ENCODE results near the gene PIP5K1B. TPM values are rescaled to one million over a fixed set of nuclear protein-coding genes. Genes with fewer than 3 reads are reported as not detected.

Gene PIP5K1B
- total RNA-seq, 4 donors from 2014 or later: 0.29 to 8.2 (median 4.1) TPM

- no peak overlapping the region for H3K27ac ChIP-seq
- H3K4me1 ChIP-seq: no peaks in the 10 kb centered on the region
- no peaks in the 10 kb centered on the region for H3K27me3 ChIP-seq
- no peaks in the 10 kb centered on the region for H3K9me3 ChIP-seq
- intact Hi-C loops (cut with DNase I; ENCODE audit: low total_unique reads): no loop called here
- H3K36me3 ChIP-seq: no peaks in the 10 kb centered on the region
- TF ChIP-seq, protein P1, sequence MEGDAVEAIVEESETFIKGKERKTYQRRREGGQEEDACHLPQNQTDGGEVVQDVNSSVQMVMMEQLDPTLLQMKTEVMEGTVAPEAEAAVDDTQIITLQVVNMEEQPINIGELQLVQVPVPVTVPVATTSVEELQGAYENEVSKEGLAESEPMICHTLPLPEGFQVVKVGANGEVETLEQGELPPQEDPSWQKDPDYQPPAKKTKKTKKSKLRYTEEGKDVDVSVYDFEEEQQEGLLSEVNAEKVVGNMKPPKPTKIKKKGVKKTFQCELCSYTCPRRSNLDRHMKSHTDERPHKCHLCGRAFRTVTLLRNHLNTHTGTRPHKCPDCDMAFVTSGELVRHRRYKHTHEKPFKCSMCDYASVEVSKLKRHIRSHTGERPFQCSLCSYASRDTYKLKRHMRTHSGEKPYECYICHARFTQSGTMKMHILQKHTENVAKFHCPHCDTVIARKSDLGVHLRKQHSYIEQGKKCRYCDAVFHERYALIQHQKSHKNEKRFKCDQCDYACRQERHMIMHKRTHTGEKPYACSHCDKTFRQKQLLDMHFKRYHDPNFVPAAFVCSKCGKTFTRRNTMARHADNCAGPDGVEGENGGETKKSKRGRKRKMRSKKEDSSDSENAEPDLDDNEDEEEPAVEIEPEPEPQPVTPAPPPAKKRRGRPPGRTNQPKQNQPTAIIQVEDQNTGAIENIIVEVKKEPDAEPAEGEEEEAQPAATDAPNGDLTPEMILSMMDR (IDR thresholded peaks at IDR 0.05): no peak
- TF ChIP-seq POLR2A (IDR thresholded peaks at IDR 0.05): no peak
- DNase-seq: no peak
- no peak overlapping the region for H3K4me3 ChIP-seq
Observed at GRCh38 chr9:68751556-68751955, 46.5 kb downstream of the PIP5K1B start.

DNA sequence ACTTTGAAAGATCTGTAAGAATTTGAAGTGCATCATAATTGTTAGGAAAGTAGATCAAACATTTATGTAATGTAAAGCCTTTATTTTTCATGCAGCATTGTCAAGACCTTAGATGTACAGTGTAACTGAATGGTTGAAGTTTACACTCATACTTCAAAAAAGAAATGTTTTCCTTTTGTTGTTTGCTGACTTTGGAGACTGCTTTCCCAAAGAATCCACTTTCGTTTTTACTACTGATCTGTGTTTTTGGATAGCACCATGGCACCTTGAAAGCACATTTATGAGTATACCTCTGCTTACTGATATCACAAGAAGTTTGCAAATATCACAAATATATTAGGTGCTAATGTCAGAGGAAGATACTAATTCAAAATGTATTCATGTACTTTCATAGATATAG is 50.0 kb downstream of the PIP5K1B start:
- DNase-seq: no peak
- H3K9me3 ChIP-seq: no peaks in the 10 kb centered on the region
- no peak for TF ChIP-seq POLR2A (IDR thresholded peaks at IDR 0.05)
- TF ChIP-seq, protein P1 (IDR thresholded peaks at IDR 0.05): no peak
- H3K36me3 ChIP-seq: no peaks in the 10 kb centered on the region
- no peak overlapping the region for H3K27ac ChIP-seq
- intact Hi-C loops (cut with DNase I; ENCODE audit: low total_unique reads): no loop called here
- no peak overlapping the region for H3K4me3 ChIP-seq
- H3K4me1 ChIP-seq: no peaks in the 10 kb centered on the region
- no peaks in the 10 kb centered on the region for H3K27me3 ChIP-seq

- Histone ChIP-seq H3K27me3 (no peaks in the 10 kb centered on the region), H3K36me3 (no peaks in the 10 kb centered on the region), H3K27ac (no peak overlapping the region), H3K4me1 (no peaks in the 10 kb centered on the region), H3K9me3 (no peaks in the 10 kb centered on the region), H3K4me3 (no peak overlapping the region)
- no peak for TF ChIP-seq POLR2A (IDR thresholded peaks at IDR 0.05)
- TF ChIP-seq, protein P1 (IDR thresholded peaks at IDR 0.05): no peak
- intact Hi-C loops (cut with DNase I; ENCODE audit: low total_unique reads): no loop called here
- no peak for DNase-seq
Observed at GRCh38 chr9:68755752-68756151, 50.7 kb downstream of the PIP5K1B start.

- DNase-seq: no peak
- Histone ChIP-seq H3K9me3 (no peaks in the 10 kb centered on the region), H3K27ac (no peak overlapping the region), H3K36me3 (no peaks in the 10 kb centered on the region), H3K4me3 (no peak overlapping the region), H3K4me1 (no peaks in the 10 kb centered on the region), H3K27me3 (no peaks in the 10 kb centered on the region)
- intact Hi-C loops (cut with DNase I; ENCODE audit: low total_unique reads): no loop called here
- TF ChIP-seq, protein P1 (IDR thresholded peaks at IDR 0.05): no peak
- no peak for TF ChIP-seq POLR2A (IDR thresholded peaks at IDR 0.05)
Observed at GRCh38 chr9:68759981-68760673, 55.1 kb downstream of the PIP5K1B start.

GRCh38 chr9:68760674-68761333 is 55.8 kb downstream of the PIP5K1B start:
- DNase-seq: no peak
- intact Hi-C loops (cut with DNase I; ENCODE audit: low total_unique reads): no loop called here
- no peaks in the 10 kb centered on the region for H3K36me3 ChIP-seq
- H3K4me3 ChIP-seq: no peak overlapping the region
- H3K4me1 ChIP-seq: no peaks in the 10 kb centered on the region
- TF ChIP-seq, protein P1 (IDR thresholded peaks at IDR 0.05): no peak
- TF ChIP-seq POLR2A (IDR thresholded peaks at IDR 0.05): no peak
- H3K9me3 ChIP-seq: no peaks in the 10 kb centered on the region
- no peaks in the 10 kb centered on the region for H3K27me3 ChIP-seq
- no peak overlapping the region for H3K27ac ChIP-seq

All from uterus (tissue), 4 donors.